NCI-H2196 (cell line): ENCODE measurements around the gene CTNNA2.

ENCODE experiments used
- DNase-seq: peaks from one replicate; lab custom pipeline; 2025; ENCODE audit not compliant: unreplicated experiment; lab: John Stamatoyannopoulos, UW

CTNNA2 gene

DNA sequence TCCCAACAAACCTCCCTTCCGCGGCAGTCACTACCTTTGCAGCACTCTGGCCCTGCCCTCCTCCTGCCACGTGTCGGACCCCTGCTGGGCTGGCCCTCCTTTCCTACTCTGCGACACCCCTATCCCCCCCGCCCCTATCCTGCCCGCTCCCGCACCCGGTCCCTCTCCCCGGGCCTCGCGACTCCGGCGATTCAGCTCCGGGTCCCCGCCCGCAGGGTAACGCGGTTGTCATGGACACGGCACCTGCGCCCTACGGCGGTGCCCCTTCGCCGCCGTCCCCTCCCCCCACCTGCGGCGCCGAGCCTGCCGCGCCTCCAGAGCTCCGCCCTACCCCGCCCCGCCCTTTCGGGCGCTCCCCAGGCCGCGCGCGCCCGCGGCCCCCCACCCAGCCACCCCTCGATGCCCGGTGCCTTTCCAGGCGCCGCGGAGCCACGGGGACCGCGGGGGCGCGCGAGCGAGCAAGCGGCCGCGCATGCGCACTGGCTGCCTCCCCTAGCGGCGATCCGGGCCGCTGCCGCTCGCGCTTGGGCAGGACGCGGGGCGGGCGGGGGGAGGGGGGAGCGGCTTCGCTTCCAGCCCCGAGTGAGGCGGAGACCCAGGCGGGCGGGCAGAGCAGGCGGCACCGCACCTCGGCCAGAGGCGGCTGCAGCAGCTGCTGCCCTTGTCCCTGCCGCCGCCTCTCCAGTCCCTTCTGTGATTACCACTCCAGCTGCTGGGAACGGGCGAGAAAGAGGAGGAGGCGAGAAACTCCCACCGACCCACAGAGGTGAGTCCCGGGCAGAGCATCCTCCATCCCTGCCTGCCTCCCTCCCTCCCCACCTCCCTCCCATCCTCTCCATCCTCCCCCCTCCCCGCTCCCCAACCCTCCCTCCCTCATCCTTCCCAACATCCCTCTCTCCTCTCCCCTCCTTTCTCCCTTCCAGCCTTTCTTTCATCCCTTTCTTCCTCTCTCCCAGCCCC, at the start of gene CTNNA2:
Gene CTNNA2 (plus strand): TSS at position 610 of the 960 bp plus-strand sequence.
- DNase-seq = peak; percentile 87

DNA sequence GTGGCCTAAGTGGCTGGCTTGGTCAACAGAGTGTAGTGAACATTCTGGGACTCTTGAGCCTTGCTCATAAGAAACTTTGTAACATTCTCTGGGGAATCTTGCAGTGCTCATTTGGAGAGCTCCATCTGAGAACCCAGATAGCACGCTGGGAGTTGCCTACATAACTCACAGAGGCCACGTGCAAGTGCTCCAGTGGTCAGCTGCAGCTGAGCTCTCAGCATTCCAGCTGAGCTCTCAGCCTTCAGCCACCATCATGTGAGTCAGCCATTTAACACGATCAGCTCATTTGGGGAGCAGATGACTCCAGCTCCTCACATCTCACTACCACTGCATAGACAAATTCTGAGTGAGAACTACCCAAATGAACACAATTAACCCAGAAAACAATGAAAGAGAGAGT, 25.5 kb upstream of the CTNNA2 start:
- DNase-seq = no peak

DNA sequence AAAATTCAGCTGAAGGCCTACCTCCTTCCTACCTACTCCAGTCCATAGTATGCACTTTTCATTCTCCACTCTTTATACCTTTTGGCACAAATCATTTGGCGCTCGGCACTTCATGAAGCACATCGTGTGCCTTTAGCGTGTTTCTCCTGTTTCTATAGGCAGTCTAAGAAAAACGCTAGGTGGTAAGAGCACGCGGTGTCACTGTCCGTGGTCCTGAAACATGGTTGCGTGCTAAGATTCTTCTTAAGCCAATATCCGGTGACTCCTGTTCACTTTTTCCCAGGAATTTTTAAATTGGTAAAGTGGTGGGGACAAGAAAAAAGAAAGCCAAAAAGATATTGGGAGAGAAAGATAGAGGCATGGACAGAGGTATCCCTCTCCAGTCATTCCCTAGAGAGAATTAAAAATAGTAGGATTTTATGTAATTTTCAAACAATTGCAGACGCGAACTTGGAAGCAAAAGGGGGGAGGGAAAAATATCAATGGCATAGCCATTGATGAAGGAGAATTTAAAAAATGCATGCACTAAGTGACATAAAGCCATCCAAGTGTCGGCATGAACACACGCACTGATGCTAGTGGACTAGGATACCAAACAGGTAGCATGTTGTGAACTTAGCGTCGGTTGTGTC, 1.4 kb upstream of the CTNNA2 start:
- no peak for DNase-seq

DNA sequence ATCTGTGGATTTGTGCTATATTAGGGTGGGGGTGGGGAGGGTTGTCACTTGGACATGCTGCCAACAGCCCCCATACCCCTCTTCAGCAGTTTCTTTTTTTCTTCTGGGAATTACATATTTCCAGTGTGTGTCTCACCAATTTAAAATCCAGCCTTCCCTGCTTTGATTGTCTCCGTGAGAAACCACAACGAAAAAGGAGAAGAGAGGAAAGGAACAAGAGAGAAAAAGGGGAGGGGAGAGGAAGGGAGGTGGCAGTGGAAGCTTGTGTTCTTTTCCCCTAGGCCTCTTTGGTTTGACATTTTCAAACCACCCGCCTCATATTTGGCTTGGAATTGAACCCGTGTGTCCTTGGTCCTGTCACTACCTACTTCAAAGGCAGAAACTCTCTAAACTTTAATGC, 860 bp downstream of the CTNNA2 start:
- DNase-seq = no peak

DNA sequence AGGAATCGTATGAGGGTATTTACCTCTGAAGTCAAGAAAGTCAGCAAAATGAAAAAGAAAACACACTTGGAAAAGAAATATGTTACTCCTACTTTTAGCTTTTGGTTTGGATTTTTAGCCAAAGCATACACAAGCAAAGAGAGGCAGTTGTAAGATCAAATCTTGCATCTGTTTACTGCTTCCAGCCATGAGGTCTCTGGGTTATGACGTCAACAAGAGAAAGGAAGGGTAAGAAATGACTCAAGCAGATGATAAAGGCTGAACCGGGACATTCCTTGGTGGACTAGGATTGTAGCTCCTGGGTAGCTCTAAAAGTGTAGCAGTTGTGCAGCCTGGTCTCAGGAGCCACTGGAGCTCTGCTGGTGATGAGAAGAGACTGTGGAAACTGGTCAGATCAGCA, 16.8 kb downstream of the CTNNA2 start:
- DNase-seq = no peak

DNA sequence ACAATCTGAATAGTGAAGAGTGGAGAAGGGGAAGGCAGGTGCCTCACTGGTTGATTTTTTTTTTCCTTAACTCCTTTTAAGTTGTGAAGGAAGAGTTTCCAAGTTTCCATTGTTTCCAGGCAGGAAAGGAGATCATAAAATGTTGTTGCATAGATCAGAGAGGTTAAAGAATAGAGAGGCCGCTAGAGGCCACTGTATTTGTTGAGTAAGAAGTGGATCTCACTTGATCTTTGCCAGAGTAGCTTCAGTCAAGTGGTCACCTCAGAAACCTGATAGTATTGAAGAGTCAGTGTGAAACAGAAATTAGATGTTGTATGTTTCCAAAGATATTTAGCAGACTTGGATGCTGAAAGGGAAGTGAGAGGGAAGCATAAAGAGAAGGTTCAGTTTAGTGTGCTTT, 17.6 kb downstream of the CTNNA2 start:
- DNase-seq = peak; percentile 24

DNA sequence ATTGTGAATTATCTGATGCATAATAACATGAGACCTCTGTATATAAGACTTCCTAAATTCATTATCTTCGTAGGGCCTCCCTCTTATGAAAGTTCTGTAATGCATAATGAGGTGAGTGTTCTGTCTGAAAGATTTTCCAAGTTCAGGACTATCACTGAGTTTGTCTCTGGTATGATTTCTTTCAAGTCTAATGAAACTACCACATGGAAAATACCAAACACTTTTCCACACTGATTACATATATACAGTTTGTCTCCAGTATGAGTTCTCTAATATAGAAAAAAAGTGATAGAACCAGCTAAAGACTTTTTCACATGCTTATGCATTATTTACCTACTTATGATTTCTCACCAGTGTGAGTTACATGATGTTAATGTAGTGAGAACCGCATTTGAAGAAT, 34.7 kb downstream of the CTNNA2 start:
- DNase-seq = no peak

DNA sequence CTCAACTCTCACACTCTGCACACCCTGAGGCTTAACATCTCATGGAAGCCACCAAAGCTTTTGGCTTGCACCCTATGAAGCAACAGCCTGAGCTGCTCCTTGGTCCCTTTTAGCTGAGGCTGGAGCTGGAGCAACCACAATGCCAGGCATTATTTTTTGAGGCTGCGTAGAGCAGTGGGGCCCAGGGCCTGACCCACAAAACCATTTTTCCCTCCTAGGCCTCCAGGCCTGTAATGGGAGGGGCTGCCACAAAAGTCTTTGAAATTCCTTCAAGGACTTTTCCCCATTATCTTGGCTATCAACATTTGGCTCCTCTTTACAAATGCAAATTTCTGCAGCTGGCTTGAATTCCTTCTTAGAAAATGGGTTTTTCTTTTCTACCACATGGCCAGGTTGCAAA, 39.8 kb downstream of the CTNNA2 start:
- no peak for DNase-seq

DNA sequence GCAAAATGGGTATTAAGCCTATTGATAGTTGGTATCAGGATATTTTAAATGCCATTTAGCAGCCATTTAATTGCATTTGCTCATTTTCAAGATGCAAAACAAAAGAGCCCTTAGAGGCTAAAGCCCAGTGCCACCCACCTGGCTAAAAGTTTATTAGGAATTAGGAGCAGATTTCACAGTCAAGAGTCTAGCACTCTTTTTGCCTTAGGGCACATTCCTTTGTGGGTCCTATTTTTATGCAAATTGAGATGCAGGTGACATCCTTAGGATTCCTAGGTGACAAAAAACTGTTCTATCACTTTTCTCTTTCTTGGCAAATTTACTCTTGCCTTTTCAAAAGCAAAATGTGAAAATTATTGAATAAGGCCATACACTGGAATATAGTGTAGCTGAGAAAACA, 42.0 kb downstream of the CTNNA2 start:
- no peak for DNase-seq

DNA sequence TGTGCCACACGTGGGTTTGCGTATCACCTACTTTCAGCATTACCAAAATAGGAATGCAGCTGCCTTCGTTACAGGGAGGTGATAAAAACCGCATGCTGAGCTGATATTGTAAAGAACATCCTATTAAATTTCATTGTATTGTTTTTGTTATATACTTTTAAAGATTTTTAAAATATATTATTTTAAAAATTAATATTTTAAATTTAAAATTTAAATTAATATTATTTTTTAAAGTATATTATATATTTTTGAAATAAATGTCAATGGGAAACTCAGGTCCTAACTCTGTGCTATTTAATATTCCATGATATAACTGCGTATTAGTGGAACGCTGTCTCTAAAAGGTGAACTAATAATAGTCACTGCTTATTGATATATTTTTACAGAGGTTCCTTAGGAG, 51.2 kb downstream of the CTNNA2 start:
- no peak for DNase-seq

DNA sequence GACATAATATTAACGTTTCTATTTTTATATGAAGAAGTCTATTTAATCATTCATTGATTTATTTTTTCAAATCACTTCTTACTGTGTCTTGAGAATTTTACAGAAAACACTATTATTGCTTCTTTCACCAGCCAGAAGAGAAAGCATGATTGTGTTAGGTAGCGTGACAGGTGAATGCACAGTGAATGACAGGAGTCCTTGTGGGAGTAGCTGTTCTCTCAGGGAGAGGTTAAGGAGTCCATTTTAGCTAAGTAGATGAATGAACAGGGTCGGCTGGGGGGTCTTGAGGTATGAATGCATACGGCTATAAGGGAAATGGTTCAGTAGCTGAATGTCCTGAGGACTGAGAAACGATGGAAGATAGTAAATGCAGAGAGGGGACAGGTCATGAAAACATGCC, 56.2 kb downstream of the CTNNA2 start:
- no peak for DNase-seq

DNA sequence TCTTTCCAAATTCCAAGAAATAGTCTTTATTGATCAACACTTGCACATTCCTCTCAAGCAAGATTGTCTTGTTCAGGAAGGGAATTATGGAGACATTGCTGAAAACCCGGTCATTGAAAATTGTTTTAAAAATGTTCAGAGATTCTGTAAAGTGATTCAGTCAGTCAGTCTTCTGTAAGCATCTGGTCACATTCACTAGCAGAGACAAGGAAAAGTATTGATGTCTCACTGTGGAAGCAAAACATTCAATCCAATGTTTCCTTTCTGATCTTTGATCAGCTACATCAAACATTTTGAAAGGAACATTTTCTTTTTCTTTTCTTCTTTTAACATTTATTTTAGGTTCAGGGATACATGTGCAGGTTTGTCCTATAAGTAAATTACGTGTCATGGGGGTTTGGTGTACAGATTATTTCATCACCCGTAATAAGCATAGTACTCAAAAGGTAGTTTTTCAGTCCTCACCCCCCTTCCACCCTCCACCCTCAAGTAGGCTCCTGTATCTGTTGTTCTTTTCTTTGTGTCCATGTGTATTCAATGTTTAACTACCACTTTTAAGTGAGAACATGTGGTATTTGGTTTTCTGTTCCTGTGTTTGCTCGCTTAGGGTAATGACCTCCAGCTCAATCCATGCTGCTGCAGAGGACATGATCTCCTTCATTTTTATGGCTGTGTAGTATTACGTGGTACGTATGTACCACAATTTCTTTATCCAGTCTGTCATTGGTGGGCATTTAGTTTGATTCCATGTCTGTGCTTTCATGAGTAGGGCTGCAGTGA, 61.2 kb downstream of the CTNNA2 start:
- DNase-seq = no peak

DNA sequence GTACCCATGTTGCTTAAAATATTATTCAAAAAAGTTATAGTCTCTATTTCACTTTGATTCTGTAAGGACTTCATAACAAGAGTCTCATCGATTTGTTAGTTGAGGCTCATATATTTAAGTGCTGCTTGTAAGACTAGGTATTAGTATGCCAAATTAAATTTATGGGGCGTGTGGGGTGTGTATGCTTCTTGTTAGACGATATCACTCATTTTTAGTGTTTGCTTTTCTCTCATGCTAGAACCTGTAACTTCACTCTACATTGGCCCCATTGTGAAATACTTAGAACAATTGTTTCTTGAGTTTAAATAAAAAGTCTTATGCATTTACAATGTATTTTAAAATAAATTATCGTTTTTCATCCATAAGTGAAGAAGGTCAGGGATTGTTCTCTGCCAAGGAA, 63.6 kb downstream of the CTNNA2 start:
- no peak for DNase-seq

DNA sequence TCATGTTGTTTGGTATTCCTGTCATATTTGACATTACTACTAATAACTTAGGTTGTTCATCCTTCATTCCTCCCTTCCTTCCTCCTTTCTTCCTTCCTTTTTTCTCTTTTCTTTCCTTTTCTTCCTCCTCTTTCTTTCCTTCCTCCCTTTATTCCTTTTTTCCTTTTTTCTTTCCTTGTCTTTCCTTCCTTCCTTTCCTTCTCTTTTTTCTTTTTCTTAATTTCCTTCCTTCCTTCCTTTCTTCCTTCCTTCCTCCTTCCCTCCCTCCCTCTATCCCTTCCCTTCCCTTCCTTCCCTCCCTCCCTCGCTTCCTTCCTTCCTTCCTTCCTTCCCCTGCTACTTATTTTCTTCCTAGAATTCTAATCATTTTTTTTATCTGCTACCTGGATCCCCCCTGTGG, 66.1 kb downstream of the CTNNA2 start:
- no peak for DNase-seq

DNA sequence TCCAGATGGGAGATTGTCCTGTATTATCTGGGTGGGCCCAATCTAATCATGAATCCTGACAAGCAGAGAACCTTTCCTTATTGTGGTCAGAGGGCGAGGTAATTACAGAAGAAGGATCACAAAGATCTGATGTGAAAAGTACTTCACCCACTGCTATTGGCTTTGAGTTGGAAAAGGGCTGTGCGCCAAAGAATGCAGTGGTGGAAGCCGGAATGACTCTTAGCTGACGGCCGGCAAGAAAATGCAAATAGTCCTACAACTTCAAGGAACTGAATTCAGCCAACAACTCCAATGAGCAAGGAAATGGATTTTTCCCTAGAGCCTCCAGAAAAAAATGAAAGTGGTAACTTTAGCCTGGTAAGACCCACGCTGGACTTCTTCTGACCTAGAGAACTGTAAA, 67.3 kb downstream of the CTNNA2 start:
- DNase-seq = no peak

DNA sequence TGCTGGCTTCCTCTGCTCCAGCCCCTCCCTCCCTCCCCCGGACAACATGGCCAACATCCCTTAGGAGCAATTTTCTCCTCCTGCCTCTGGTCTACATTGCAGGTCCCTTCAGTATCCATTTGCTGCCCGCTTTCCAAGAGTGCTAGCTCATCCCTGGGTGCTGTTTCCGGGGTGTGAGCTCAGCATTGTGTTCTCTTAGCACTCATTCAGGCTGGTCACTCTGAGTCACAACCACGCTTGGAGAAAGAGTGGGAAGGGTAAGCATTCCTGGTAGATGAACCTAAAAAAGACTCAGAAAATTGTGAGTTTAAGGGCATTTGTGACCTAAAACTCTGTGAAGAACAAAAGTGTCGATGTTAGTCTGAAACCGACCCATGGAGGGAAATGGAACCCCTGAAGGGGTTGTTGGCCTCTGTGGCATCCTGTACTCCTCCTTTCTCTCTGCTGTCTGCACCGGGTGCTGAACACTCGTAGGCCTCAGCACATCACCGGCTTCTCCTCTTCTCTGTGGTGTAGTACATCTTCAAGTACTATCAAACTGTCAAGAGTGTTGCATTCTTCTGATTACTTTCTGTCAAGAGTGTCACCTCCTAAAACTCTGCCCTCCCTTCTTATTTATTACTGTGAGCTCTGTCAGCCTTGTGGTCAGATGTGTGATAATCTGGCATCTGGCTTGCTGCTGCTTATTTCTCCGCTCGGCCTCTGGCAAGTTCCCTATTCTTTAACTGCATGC, 73.0 kb downstream of the CTNNA2 start:
- no peak for DNase-seq

DNA sequence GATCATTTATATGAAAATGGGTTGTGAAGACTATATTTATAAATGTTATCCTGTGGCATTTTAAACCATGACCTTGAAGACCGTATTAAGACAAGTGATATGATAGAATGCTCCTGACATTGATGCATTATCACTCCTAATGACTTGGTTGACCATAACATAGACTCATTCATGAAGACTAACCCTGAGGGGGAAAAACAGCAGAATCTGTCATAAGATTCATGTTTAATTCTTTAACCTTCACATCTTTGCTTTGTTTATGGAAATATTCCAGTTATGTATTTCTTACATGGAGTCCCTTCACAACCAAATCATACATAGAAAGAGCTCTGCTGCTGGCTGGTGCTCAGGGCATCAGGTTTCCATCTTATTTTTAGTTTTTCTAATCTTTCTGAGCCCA, 78.4 kb downstream of the CTNNA2 start:
- DNase-seq = no peak

DNA sequence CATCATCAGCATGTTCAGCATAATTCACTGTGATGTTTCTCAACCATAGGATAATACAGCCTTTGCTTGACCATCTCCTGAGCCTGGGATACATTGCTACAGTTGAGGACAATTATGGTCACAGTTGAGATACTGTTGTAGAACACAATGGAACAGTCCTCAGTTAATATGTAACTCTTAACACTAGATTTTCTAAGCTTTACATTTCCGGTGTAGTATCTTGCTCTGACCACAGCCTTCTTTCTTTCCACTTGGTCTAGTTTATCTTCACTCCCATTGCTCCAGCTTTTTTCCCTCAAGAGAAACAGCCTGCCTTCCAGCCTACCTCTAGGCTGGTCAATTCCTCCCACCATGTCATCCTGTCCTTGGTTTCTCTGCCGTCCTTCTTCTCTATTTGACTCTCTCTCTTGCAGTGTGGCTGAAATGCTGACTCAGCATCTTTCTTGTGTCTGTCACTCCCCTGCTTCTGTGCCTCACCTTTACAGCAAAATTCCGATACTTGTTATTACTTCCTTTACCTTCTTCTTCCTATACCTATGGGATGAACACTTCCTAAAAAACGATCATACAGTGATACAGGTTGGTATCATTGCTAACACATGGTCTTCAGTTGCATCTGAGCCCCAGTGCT, 80.5 kb downstream of the CTNNA2 start:
- DNase-seq = no peak

DNA sequence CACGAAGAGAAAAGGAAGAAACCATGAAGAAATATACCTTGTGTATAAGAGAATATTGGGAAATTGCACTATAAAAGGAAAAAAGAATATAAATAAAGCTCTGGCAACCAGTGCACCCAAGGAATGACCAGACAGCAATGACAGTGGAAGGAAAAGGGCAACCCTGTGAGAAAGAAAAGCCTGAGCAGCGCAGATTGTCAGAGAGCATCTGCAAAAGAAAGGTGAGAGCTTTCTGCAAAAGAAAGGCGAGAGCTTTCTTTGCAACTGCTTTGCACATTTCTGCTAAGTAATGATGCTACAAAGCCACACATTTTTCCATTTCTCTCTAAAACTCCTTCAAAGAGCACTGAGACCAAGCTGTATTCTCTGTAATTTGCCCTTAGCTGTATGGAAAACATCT, 83.6 kb downstream of the CTNNA2 start:
- DNase-seq = no peak

DNA sequence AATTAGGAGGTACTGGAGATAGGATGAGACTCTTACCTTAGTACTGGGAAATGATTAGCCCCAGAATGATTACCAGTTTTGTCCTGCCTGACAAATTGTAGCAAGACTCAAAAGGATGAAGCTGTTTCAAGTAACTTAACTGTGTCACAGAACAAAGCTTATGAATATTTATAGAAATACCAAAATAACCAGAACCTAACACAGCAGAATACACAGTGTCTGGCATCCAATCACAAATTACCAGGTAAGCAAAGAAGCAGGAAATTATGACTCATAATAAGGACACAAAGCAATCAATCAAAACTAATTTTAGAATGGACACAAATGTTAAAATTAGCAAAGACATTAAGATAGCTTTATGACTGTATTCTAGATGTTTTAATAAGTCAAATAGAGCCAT, 91.9 kb downstream of the CTNNA2 start:
- DNase-seq = no peak
